ENCODE data around the gene DLG2. TPM values are rescaled to one million over a fixed set of nuclear protein-coding genes. Genes with fewer than 3 reads are reported as not detected.
A peak's percentile ranks its signal among the peaks of the same experiment; 100 is the strongest.

DLG2 gene
- total and polyA plus RNA-seq, 9 donors: 2.5 to 20.7 (median 12.0) TPM

DNA sequence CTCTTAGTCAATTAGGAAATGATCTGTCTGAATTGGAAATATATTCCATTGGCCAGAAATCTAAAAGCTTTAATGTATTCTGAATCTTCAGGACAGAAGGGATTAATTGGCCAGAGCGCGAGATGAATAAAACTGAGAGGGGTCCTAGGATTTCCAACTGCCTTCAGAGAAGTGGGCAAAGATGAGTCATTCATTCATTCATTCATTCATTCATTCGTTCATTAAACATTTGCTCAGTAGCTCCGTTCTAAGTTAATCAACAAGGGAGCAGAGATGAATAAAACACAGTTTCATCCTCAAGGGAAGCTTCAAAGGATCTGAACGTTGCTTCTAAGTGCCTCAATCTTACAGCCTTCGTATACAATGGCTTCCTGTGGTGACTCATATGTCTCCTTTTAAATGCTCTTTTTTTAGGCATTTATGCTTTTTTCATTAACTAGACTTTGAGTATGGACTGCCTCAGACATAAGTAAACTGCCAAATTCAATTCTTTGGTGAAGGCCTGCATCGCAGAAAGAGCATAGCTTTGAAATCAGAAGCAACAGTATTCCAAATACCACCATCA is 1803.6 kb downstream of the DLG2 start:
- Histone ChIP-seq H3K27ac (no peak overlapping the region), H3K4me3 (no peak overlapping the region), H3K27me3 (no peaks in the 10 kb centered on the region), H3K36me3 (no peaks in the 10 kb centered on the region), H3K9me3 (no peaks in the 10 kb centered on the region), H3K4me1 (ENCODE audit: insufficient read depth) (no peaks in the 10 kb centered on the region)
- no peak for TF ChIP-seq EP300 (IDR thresholded peaks at IDR 0.05)
- TF ChIP-seq, protein P1, sequence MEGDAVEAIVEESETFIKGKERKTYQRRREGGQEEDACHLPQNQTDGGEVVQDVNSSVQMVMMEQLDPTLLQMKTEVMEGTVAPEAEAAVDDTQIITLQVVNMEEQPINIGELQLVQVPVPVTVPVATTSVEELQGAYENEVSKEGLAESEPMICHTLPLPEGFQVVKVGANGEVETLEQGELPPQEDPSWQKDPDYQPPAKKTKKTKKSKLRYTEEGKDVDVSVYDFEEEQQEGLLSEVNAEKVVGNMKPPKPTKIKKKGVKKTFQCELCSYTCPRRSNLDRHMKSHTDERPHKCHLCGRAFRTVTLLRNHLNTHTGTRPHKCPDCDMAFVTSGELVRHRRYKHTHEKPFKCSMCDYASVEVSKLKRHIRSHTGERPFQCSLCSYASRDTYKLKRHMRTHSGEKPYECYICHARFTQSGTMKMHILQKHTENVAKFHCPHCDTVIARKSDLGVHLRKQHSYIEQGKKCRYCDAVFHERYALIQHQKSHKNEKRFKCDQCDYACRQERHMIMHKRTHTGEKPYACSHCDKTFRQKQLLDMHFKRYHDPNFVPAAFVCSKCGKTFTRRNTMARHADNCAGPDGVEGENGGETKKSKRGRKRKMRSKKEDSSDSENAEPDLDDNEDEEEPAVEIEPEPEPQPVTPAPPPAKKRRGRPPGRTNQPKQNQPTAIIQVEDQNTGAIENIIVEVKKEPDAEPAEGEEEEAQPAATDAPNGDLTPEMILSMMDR (IDR thresholded peaks at IDR 0.05): no peak
- whole genome bisulfite sequencing, 3 donors: 67 to 79% (median 74%) methylated on average over 7 of the region's 7 CpGs
- DNase-seq: no peak
- intact Hi-C loops (cut with DNase I): loop anchor here in 1 of 4 donors (10.0 kb wide), 1 partner anchor 529 kb away; no protein-coding TSS in a partner anchor

- TF ChIP-seq EP300 (IDR thresholded peaks at IDR 0.05) (no peak), POLR2A (IDR thresholded peaks at IDR 0.05) (no peak)
- TF ChIP-seq, protein P1 (IDR thresholded peaks at IDR 0.05): peak; percentile 33 to 58 (median 47)
- intact Hi-C loops (cut with DNase I): loop anchor here in 3 of 4 donors (5.0 to 10.0 kb wide), 4 partner anchors 525 to 1105 kb away; partner anchors contain the start of genes DDIAS (in 1 of the 3) and PRCP (in 1 of the 3)
- Histone ChIP-seq H3K4me1 (ENCODE audit: insufficient read depth) (no peaks in the 10 kb centered on the region), H3K4me3 (no peak overlapping the region), H3K9me3 (no peaks in the 10 kb centered on the region), H3K36me3 (no peaks in the 10 kb centered on the region), H3K27me3 (no peaks in the 10 kb centered on the region), H3K27ac (no peak overlapping the region)
- WGBS, 3 donors: 11 to 14% (median 12%) methylated on average over 2 of the region's 2 CpGs
- DNase-seq: no peak
Observed at GRCh38 chr11:83819931-83820549, 1807.1 kb downstream of the DLG2 start.

GRCh38 chr11:83818349-83818748 is 1808.8 kb downstream of the DLG2 start:
- Histone ChIP-seq H3K36me3 (no peaks in the 10 kb centered on the region), H3K9me3 (no peaks in the 10 kb centered on the region), H3K27ac (no peak overlapping the region), H3K27me3 (no peaks in the 10 kb centered on the region), H3K4me3 (no peak overlapping the region), H3K4me1 (ENCODE audit: insufficient read depth) (no peaks in the 10 kb centered on the region)
- intact Hi-C loops (cut with DNase I): loop anchor here in 2 of 4 donors (5.0 to 10.0 kb wide), 3 partner anchors 526 to 1104 kb away; partner anchors contain the start of genes DDIAS (in 1 of the 2) and PRCP (in 1 of the 2)
- 47 to 53% (median 49%) methylated on average over 2 of the region's 2 CpGs for WGBS, 3 donors
- TF ChIP-seq EP300 (IDR thresholded peaks at IDR 0.05) (no peak), POLR2A (IDR thresholded peaks at IDR 0.05) (no peak)
- TF ChIP-seq, protein P1 (IDR thresholded peaks at IDR 0.05): no peak
- no peak for DNase-seq

DNA sequence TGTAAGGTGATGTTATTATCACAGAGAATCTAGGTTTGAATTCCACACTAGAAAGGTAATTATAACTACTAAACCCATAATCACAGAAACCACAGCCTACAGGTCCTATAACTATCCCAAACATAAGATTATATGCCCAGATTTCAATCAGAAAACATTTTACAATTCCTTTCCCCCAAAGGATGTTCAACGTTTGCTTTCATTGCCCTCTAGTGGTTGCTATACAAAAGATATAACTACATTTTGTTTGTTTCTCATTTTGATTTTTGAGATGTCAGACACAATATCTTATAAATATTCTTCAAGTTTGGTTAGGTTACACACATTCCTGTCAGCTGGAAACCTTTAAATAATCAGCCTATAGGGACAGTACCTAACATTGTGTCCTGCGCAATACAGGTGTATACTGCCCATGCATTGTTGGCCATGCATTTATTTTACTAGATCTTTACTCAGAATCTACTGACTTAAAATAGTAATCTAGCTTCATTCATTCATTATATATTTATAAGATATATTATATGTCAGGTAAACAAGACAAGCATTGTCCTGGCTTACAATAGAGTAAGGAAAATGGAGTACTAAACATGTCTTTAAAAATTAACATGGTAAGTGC is 1810.5 kb downstream of the DLG2 start:
- intact Hi-C loops (cut with DNase I): loop anchor here in 2 of 4 donors (5.0 to 10.0 kb wide), 3 partner anchors 524 to 1102 kb away; partner anchors contain the start of genes DDIAS (in 1 of the 2) and PRCP (in 1 of the 2)
- no peaks in the 10 kb centered on the region for H3K9me3 ChIP-seq

More for the DNA sequence above, 1810.5 kb downstream of the DLG2 start:
- WGBS, 3 donors: 44 to 48% (median 47%) methylated on average over 2 of the region's 2 CpGs
- TF ChIP-seq EP300 (IDR thresholded peaks at IDR 0.05): no peak
- TF ChIP-seq, protein P1 (IDR thresholded peaks at IDR 0.05): no peak
- TF ChIP-seq POLR2A (IDR thresholded peaks at IDR 0.05): no peak
- H3K4me3 ChIP-seq: no peak overlapping the region
- H3K36me3 ChIP-seq: no peaks in the 10 kb centered on the region
- H3K27me3 ChIP-seq: no peaks in the 10 kb centered on the region
- H3K27ac ChIP-seq: no peak overlapping the region
- no peak for DNase-seq
- H3K4me1 ChIP-seq (ENCODE audit: insufficient read depth): no peaks in the 10 kb centered on the region

Measured in ovary (tissue), 9 donors.